Lung (tissue), 12 donors: ENCODE results near the gene WHRN. TPM values are rescaled to one million over a fixed set of nuclear protein-coding genes. Genes with fewer than 3 reads are reported as not detected.

Experiments used
- ATAC-seq: fragments of 200-7000 bp; cut with Tn5 transposase; one replicate; pipeline ENCODE4 v1.9.1; 2020; ENCODE audit warnings: moderate number of reproducible peaks; ENCODE audit not compliant: insufficient read depth, low FRiP score
- DNase-seq, 3 donors: peaks; one replicate each; pipeline ENCODE4 v3.0.0-alpha.2; 2013 to 2017
- H3K27ac ChIP-seq, 2 donors: one replicate each; pipeline ENCODE4 v1.5.1; 2013; ENCODE audit warnings: mild to moderate bottlenecking in 2 of 2, moderate library complexity in 2 of 2, control low read depth in 1 of 2, inconsistent platforms in 1 of 2, low read depth in 1 of 2, low read length in 1 of 2
- H3K27me3 ChIP-seq, 3 donors: one replicate each; pipeline ENCODE4 v1.5.1; 2013; ENCODE audit warnings: low read length in 2 of 3; ENCODE audit not compliant: control insufficient read depth in 3 of 3, insufficient read depth in 3 of 3
- H3K36me3 ChIP-seq, 4 donors: one replicate each; pipeline ENCODE4 v1.5.1; 2013; ENCODE audit warnings: low read length in 4 of 4, mild to moderate bottlenecking in 1 of 4, moderate library complexity in 1 of 4; ENCODE audit not compliant: control insufficient read depth in 4 of 4, insufficient read depth in 4 of 4
- H3K4me1 ChIP-seq, 5 donors: one replicate each; pipeline ENCODE4 v1.5.1; 2013; ENCODE audit warnings: low read length in 5 of 5, mild to moderate bottlenecking in 2 of 5, moderate library complexity in 1 of 5; ENCODE audit not compliant: control insufficient read depth in 5 of 5, insufficient read depth in 5 of 5
- H3K4me3 ChIP-seq: one replicate; pipeline ENCODE4 v1.5.1; 2013; ENCODE audit warnings: mild to moderate bottlenecking, control low read depth, moderate library complexity
- H3K9ac ChIP-seq, 2 donors: one replicate each; pipeline ENCODE4 v1.5.1; 2013; ENCODE audit warnings: low read length in 2 of 2, control low read depth in 1 of 2; ENCODE audit not compliant: insufficient read depth in 1 of 2
- H3K9me3 ChIP-seq, 4 donors: one replicate each; pipeline ENCODE4 v1.5.1; 2013; ENCODE audit warnings: low read length in 3 of 4, mild to moderate bottlenecking in 1 of 4, moderate library complexity in 1 of 4; ENCODE audit not compliant: control insufficient read depth in 4 of 4, insufficient read depth in 3 of 4
- CTCF ChIP-seq: IDR thresholded peaks from 2 replicates; pipeline ENCODE4 v1.5.1; 2012; ENCODE audit warnings: mild to moderate bottlenecking; ENCODE audit errors: control extremely low read depth, extremely low read depth
- WGBS, 2 donors: extraction: QIAGEN DNeasy Blood & Tissue Kit; methylation state at CpG; one replicate each; pipeline ENCODE4 v1.1.7; 2013; 5-methylcytosine and 5-hydroxymethylcytosine counted together
- polyA plus RNA-seq, 2 donors: library from polyadenylated mRNA; stranded (reverse); fragments of 200-250 nt; gene quantifications; one replicate each; pipeline ENCODE4 v1.2.1, GENCODE V29; 2013
- total RNA-seq, 2 donors: library from RNA; depleted of rRNA in 1 of 2; stranded (reverse); fragments of >200 nt in 1 of 2; gene quantifications; one replicate each; pipeline ENCODE4 v1.2.1, GENCODE V29; 2014 to 2021
- donor health status: control.
- donor health status: control.
- donor health status: Bipolar disorder and iron deficiency.
- donor health status: healthy.
- donor health status: DM: yes; HTN: yes; CAD: no.

The WHRN gene
- total and polyA plus RNA-seq, 4 donors = 3.1 to 11.7 (median 5.6) TPM

GRCh38 chr9:114532561-114533237 lies 27.4 kb upstream of the WHRN start:
- peaks cover 0 to 2% (median 0%) of the 10 kb centered on the region in 3 donors for H3K27me3 ChIP-seq
- no peak overlapping the region for H3K9ac ChIP-seq
- H3K9me3 ChIP-seq = peaks cover 0 to 2% (median 0%) of the 10 kb centered on the region in 4 donors
- TF ChIP-seq CTCF = no peak
- H3K4me3 ChIP-seq = no peak overlapping the region
- peaks cover 0 to 1% (median 0%) of the 10 kb centered on the region in 5 donors for H3K4me1 ChIP-seq
- no peak for DNase-seq
- no peak overlapping the region for H3K27ac ChIP-seq
- no peak for ATAC-seq
- 43 to 48% methylated on average over 13 of the region's 13 CpGs for WGBS, 2 donors
- no peaks in the 10 kb centered on the region for H3K36me3 ChIP-seq

- no peak for TF ChIP-seq CTCF
- peaks cover 0 to 1% (median 0%) of the 10 kb centered on the region in 5 donors for H3K4me1 ChIP-seq
- H3K9me3 ChIP-seq = peaks cover 0 to 2% (median 0%) of the 10 kb centered on the region in 4 donors
- ATAC-seq (no peak), DNase-seq (no peak)
- H3K4me3 ChIP-seq = no peak overlapping the region
- no peak overlapping the region for H3K27ac ChIP-seq
- 88 to 92% methylated on average over 6 of the region's 6 CpGs for WGBS, 2 donors
- H3K36me3 ChIP-seq = no peaks in the 10 kb centered on the region
- H3K27me3 ChIP-seq = peaks cover 0 to 2% (median 0%) of the 10 kb centered on the region in 3 donors
- H3K9ac ChIP-seq = no peak overlapping the region
These were observed 24.0 kb upstream of the WHRN start for GRCh38 chr9:114529285-114529684.

- WGBS, 2 donors = 74 to 82% methylated on average over 2 of the region's 2 CpGs
- no peak for TF ChIP-seq CTCF
- Histone ChIP-seq H3K36me3 (no peaks in the 10 kb centered on the region), H3K27ac (no peak overlapping the region), H3K4me3 (no peak overlapping the region), H3K9me3 (peaks cover 0 to 2% (median 0%) of the 10 kb centered on the region in 4 donors), H3K4me1 (peaks cover 0 to 1% (median 0%) of the 10 kb centered on the region in 5 donors), H3K27me3 (peaks cover 0 to 2% (median 0%) of the 10 kb centered on the region in 3 donors), H3K9ac (no peak overlapping the region)
- no peak for DNase-seq
- no peak for ATAC-seq
These were observed 21.5 kb upstream of the WHRN start for GRCh38 chr9:114526807-114527206.
